Suprapubic skin (tissue), 4 donors: ENCODE measurements around the gene PAPLN. TPM values are rescaled to one million over a fixed set of nuclear protein-coding genes. Genes with fewer than 3 reads are reported as not detected.

Source experiments
- DNase-seq, 2 donors: peaks; one replicate each; pipeline ENCODE4 v3.0.0-alpha.2; 2019; ENCODE audit warnings: low spot score in 2 of 2
- H3K27ac ChIP-seq: fragments of 200-600 bp; sonication (generic); one replicate; pipeline ENCODE4 v1.5.1; 2019
- H3K27me3 ChIP-seq: fragments of 200-600 bp; sonication (generic); one replicate; pipeline ENCODE4 v1.5.1; 2019
- H3K36me3 ChIP-seq: fragments of 200-600 bp; sonication (generic); one replicate; pipeline ENCODE4 v1.5.1; 2019
- H3K4me1 ChIP-seq: fragments of 200-600 bp; sonication (generic); one replicate; pipeline ENCODE4 v1.5.1; 2019
- H3K4me3 ChIP-seq: fragments of 200-600 bp; sonication (generic); one replicate; pipeline ENCODE4 v1.5.1; 2019; ENCODE audit warnings: mild to moderate bottlenecking
- H3K9me3 ChIP-seq: fragments of 200-600 bp; sonication (generic); one replicate; pipeline ENCODE4 v1.5.1; 2019
- CTCF ChIP-seq, 2 donors: fragments of 200-600 bp in 1 of 2; fragments of 450-650 bp in 1 of 2; sonication (generic) in 1 of 2; IDR thresholded peaks; one replicate each; pipeline ENCODE4 v1.5.1; 2016 to 2019; ENCODE audit warnings: antibody characterized with exemption in 2 of 2, mild to moderate bottlenecking in 1 of 2, moderate library complexity in 1 of 2
- EP300 ChIP-seq: sonication (generic); formaldehyde crosslinking; IDR thresholded peaks from one replicate; pipeline ENCODE4 v1.6.1; 2017; ENCODE audit warnings: antibody characterized with exemption
- POLR2A ChIP-seq, 2 donors: fragments of 450-650 bp; IDR thresholded peaks; one replicate each; pipeline ENCODE4 v1.6.1; 2017; ENCODE audit warnings: antibody characterized with exemption in 2 of 2, mild to moderate bottlenecking in 2 of 2, moderate library complexity in 2 of 2
- POLR2AphosphoS5 ChIP-seq, 3 donors: sonication (generic); formaldehyde crosslinking; IDR thresholded peaks; one replicate each; pipeline ENCODE4 v1.6.1; 2017; ENCODE audit warnings: antibody characterized with exemption in 3 of 3
- WGBS: methylation state at CpG from one replicate; pipeline ENCODE4 v1.1.5; 2018; 5-methylcytosine and 5-hydroxymethylcytosine counted together
- total RNA-seq, 4 donors: library from RNA; depleted of rRNA; stranded (reverse); fragments of >200 nt; gene quantifications; one replicate each; pipeline ENCODE4 v1.1.0, GENCODE V29; 2016

PAPLN gene
- total RNA-seq, 4 donors from 2014 or later: 15.9 to 44.9 (median 23.5) TPM

- TF ChIP-seq EP300: no peak
- no peak for TF ChIP-seq CTCF (IDR thresholded peaks at IDR 0.05)
- TF ChIP-seq POLR2A (IDR thresholded peaks at IDR 0.05): no peak
- Histone ChIP-seq H3K36me3 (peaks cover 13% of the 10 kb centered on the region), H3K27ac (no peak overlapping the region), H3K4me1 (peaks cover 21% of the 10 kb centered on the region), H3K27me3 (no peaks in the 10 kb centered on the region), H3K4me3 (peak overlapping the region; percentile 49), H3K9me3 (no peaks in the 10 kb centered on the region)
- WGBS: 74% methylated on average over 18 of the region's 18 CpGs
- no peak for DNase-seq
Measured at GRCh38 chr14:73246387-73247150, 9.3 kb downstream of the PAPLN start.

GRCh38 chr14:73248108-73248868 is 11.0 kb downstream of the PAPLN start:
- no peak for TF ChIP-seq POLR2A (IDR thresholded peaks at IDR 0.05)
- TF ChIP-seq CTCF (IDR thresholded peaks at IDR 0.05): no peak
- TF ChIP-seq POLR2AphosphoS5 (IDR thresholded peaks at IDR 0.05): no peak
- no peak for TF ChIP-seq EP300
- 54% methylated on average over 6 of the region's 9 CpGs for WGBS
- H3K36me3 ChIP-seq: peaks cover 22% of the 10 kb centered on the region
- no peak overlapping the region for H3K4me3 ChIP-seq
- H3K9me3 ChIP-seq: no peaks in the 10 kb centered on the region
- H3K27ac ChIP-seq: no peak overlapping the region
- no peaks in the 10 kb centered on the region for H3K27me3 ChIP-seq
- H3K4me1 ChIP-seq: peaks cover 4% of the 10 kb centered on the region
- DNase-seq: no peak

GRCh38 chr14:73249108-73249507 is 11.8 kb downstream of the PAPLN start:
- TF ChIP-seq POLR2AphosphoS5 (IDR thresholded peaks at IDR 0.05) (no peak), POLR2A (IDR thresholded peaks at IDR 0.05) (no peak), CTCF (IDR thresholded peaks at IDR 0.05) (no peak), EP300 (no peak)
- Histone ChIP-seq H3K4me1 (peaks cover 3% of the 10 kb centered on the region), H3K27me3 (no peaks in the 10 kb centered on the region), H3K36me3 (peaks cover 22% of the 10 kb centered on the region), H3K9me3 (no peaks in the 10 kb centered on the region), H3K4me3 (no peak overlapping the region), H3K27ac (no peak overlapping the region)
- DNase-seq: no peak
- 100% methylated on average over 1 of the region's 1 CpG for WGBS

GRCh38 chr14:73249564-73250316 is 12.4 kb downstream of the PAPLN start:
- Histone ChIP-seq H3K27ac (no peak overlapping the region), H3K4me1 (peaks cover 3% of the 10 kb centered on the region), H3K4me3 (no peak overlapping the region), H3K36me3 (peaks cover 28% of the 10 kb centered on the region), H3K9me3 (no peaks in the 10 kb centered on the region), H3K27me3 (no peaks in the 10 kb centered on the region)
- TF ChIP-seq CTCF (IDR thresholded peaks at IDR 0.05): no peak
- DNase-seq: no peak
- 84% methylated on average over 13 of the region's 13 CpGs for WGBS

- no peak for DNase-seq
- no peak overlapping the region for H3K27ac ChIP-seq
- 73% methylated on average over 11 of the region's 11 CpGs for WGBS
- H3K36me3 ChIP-seq: peaks cover 31% of the 10 kb centered on the region
- H3K9me3 ChIP-seq: no peaks in the 10 kb centered on the region
- no peak overlapping the region for H3K4me3 ChIP-seq
- H3K4me1 ChIP-seq: peaks cover 3% of the 10 kb centered on the region
- no peak for TF ChIP-seq POLR2A (IDR thresholded peaks at IDR 0.05)
- H3K27me3 ChIP-seq: no peaks in the 10 kb centered on the region
Measured at GRCh38 chr14:73250317-73250713, 13.0 kb downstream of the PAPLN start.
